GM19193 (cell line): ENCODE measurements around the gene ADAR.

Experiments
- POLR2A ChIP-seq: IDR thresholded peaks from 4 replicates; pipeline ENCODE4 v1.6.1; 2011; ENCODE audit not compliant: insufficient read depth, insufficient read length; ENCODE audit errors: extremely low read depth

Gene ADAR

GRCh38 chr1:154575147-154575927 lies 32.6 kb downstream of the ADAR start:
- TF ChIP-seq POLR2A: no peak

GRCh38 chr1:154574716-154575115 lies 33.3 kb downstream of the ADAR start:
- peak; percentile 34 for TF ChIP-seq POLR2A

GRCh38 chr1:154573168-154573510 lies 34.8 kb downstream of the ADAR start:
- TF ChIP-seq POLR2A: no peak

- TF ChIP-seq POLR2A: no peak
Measured at GRCh38 chr1:154572468-154573167, 35.4 kb downstream of the ADAR start.

GRCh38 chr1:154571964-154572288 lies 36.1 kb downstream of the ADAR start:
- TF ChIP-seq POLR2A: no peak

GRCh38 chr1:154571244-154571963 lies 36.6 kb downstream of the ADAR start:
- no peak for TF ChIP-seq POLR2A

GRCh38 chr1:154568157-154568815 lies 39.7 kb downstream of the ADAR start:
- TF ChIP-seq POLR2A: no peak

- TF ChIP-seq POLR2A: no peak
Measured at GRCh38 chr1:154567386-154568156, 40.4 kb downstream of the ADAR start, which contains the start of gene CHRNB2. CHRNB2 (plus strand) TSS chr1:154567778; CDS start chr1:154568045, 267 bp downstream.

- TF ChIP-seq POLR2A: no peak
Measured at GRCh38 chr1:154565876-154566275, 42.1 kb downstream of the ADAR start.

- no peak for TF ChIP-seq POLR2A
Measured at GRCh38 chr1:154559466-154560044, 48.4 kb downstream of the ADAR start.

- TF ChIP-seq POLR2A: peak; percentile 67
Measured at GRCh38 chr1:154558720-154559465, 49.1 kb downstream of the ADAR start.

GRCh38 chr1:154557939-154558719 lies 49.9 kb downstream of the ADAR start, which contains the start of gene UBE2Q1:
UBE2Q1 (minus strand) TSS chr1:154558662; CDS start chr1:154558553, 109 bp downstream.
- no peak for TF ChIP-seq POLR2A
